GM12878 (cell line): ENCODE measurements around the gene SF3B2. TPM values are rescaled to one million over a fixed set of nuclear protein-coding genes. Genes with fewer than 3 reads are reported as not detected.

Experiments used
- CTCF ChIP-seq, 3 experiments: IDR thresholded peaks in 2 of 3; conservative IDR thresholded peaks in 1 of 3; 2 replicates each; pipeline ENCODE4 v1.5.1; 2011; ENCODE audit warnings: low read depth in 3 of 3, low read length in 3 of 3, mild to moderate bottlenecking in 3 of 3, control low read depth in 2 of 3, moderate library complexity in 2 of 3, inconsistent platforms in 1 of 3, mixed read lengths in 1 of 3; ENCODE audit not compliant: control insufficient read depth in 2 of 3, insufficient read depth in 1 of 3; ENCODE audit errors: extremely low read depth in 1 of 3
- ESRRA ChIP-seq: IDR thresholded peaks from 2 replicates; pipeline ENCODE4 v1.6.1; 2012; ENCODE audit warnings: mild to moderate bottlenecking, low read length, improper control_type of control experiment
- FOXK2 ChIP-seq: fragments of 450-650 bp; IDR thresholded peaks from 2 replicates; pipeline ENCODE4 v1.6.1; 2017; ENCODE audit warnings: mild to moderate bottlenecking, moderate library complexity
- KDM1A ChIP-seq: fragments of 200-600 bp; sonication (generic); IDR thresholded peaks from 2 replicates; pipeline ENCODE4 v1.6.1; 2016; ENCODE audit warnings: borderline replicate concordance
- MAX ChIP-seq: IDR thresholded peaks from 2 replicates; pipeline ENCODE4 v1.6.1; 2012; ENCODE audit warnings: low read depth, low read length, improper control_type of control experiment
- MYC ChIP-seq: IDR thresholded peaks from 2 replicates; pipeline ENCODE4 v1.6.1; 2011; ENCODE audit warnings: mild to moderate bottlenecking, low read length, moderate library complexity, inconsistent platforms; ENCODE audit not compliant: insufficient read depth, insufficient replicate concordance, insufficient read length, severe bottlenecking
- NBN ChIP-seq: fragments of 450-650 bp; IDR thresholded peaks from 2 replicates; pipeline ENCODE4 v1.6.1; 2016
- NFIC ChIP-seq: IDR thresholded peaks from 2 replicates; pipeline ENCODE4 v1.6.1; 2012; ENCODE audit warnings: low read depth, mild to moderate bottlenecking, inconsistent platforms, low read length, moderate library complexity
- NKRF ChIP-seq: fragments of 450-650 bp; conservative IDR thresholded peaks from 2 replicates; pipeline ENCODE4 v1.6.1; 2017; ENCODE audit warnings: mild to moderate bottlenecking, moderate library complexity
- NR2F1 ChIP-seq: fragments of 450-650 bp; conservative IDR thresholded peaks from 2 replicates; pipeline ENCODE4 v1.6.1; 2017; ENCODE audit warnings: mild to moderate bottlenecking
- STAT3 ChIP-seq: IDR thresholded peaks from 2 replicates; pipeline ENCODE4 v1.6.1; 2011; ENCODE audit warnings: low read depth, low read length, improper control_type of control experiment
- TARDBP ChIP-seq: IDR thresholded peaks from 2 replicates; pipeline ENCODE4 v1.6.1; 2016; ENCODE audit warnings: borderline replicate concordance
- ZNF217 ChIP-seq: fragments of 450-650 bp; IDR thresholded peaks from 2 replicates; pipeline ENCODE4 v1.6.1; 2017; ENCODE audit warnings: antibody characterized with exemption, mild to moderate bottlenecking
- ZNF384 ChIP-seq: IDR thresholded peaks from 2 replicates; pipeline ENCODE4 v1.6.1; 2012; ENCODE audit warnings: low read depth, mild to moderate bottlenecking, low read length, improper control_type of control experiment, borderline replicate concordance
- polyA plus RNA-seq, 11 experiments: library from polyadenylated mRNA; depleted of rRNA in 4 of 11; unstranded in 6 of 11; stranded (reverse) in 5 of 11; fragments of >200 nt; fragmentation: Nextera tagmentation in 4 of 11; fragmentation: Illumina TruSeq in 1 of 11; extraction: Ambion mirVana in 4 of 11; extraction: Trizol in 1 of 11; gene quantifications; 1 replicate in 1 of 11; 2 replicates in 10 of 11; pipeline versions ENCODE4 v1.2.1 to v1.2.3, GENCODE V29; 2011 to 2016; ENCODE audit warnings: inconsistent platforms in 2 of 11, missing spikeins in 2 of 11, low read depth in 1 of 11
- total RNA-seq, 4 experiments: library from RNA; depleted of rRNA in 3 of 4; stranded (reverse); fragments of >200 nt in 3 of 4; fragmentation: Illumina TruSeq in 1 of 4; extraction: Trizol in 1 of 4; gene quantifications; 2 replicates each; pipeline versions ENCODE4 v1.2.1 to v1.2.3, GENCODE V29; 2013 to 2021
- TF ChIP-seq, protein P1 (sequence below): fragments of 450-650 bp; IDR thresholded peaks from 2 replicates; pipeline ENCODE4 v1.6.1; 2018; ENCODE audit warnings: mild to moderate bottlenecking, low read depth, moderate library complexity; ENCODE audit not compliant: partially characterized antibody
- TF ChIP-seq, protein P2 (sequence below): IDR thresholded peaks from 2 replicates; pipeline ENCODE4 v1.6.1; 2011; ENCODE audit warnings: mild to moderate bottlenecking, low read depth, low read length, moderate library complexity; ENCODE audit not compliant: insufficient replicate concordance
- TF ChIP-seq, protein P3 (sequence below): IDR thresholded peaks from 2 replicates; pipeline ENCODE4 v1.6.1; 2012; ENCODE audit warnings: low read depth, low read length, improper control_type of control experiment

SF3B2 gene
- total and polyA plus RNA-seq, 10 of the 15 experiments (the other 5 are each of a cell fraction or from before 2014, with no cell fraction given) = 56.3 to 245 (median 144) TPM

DNA sequence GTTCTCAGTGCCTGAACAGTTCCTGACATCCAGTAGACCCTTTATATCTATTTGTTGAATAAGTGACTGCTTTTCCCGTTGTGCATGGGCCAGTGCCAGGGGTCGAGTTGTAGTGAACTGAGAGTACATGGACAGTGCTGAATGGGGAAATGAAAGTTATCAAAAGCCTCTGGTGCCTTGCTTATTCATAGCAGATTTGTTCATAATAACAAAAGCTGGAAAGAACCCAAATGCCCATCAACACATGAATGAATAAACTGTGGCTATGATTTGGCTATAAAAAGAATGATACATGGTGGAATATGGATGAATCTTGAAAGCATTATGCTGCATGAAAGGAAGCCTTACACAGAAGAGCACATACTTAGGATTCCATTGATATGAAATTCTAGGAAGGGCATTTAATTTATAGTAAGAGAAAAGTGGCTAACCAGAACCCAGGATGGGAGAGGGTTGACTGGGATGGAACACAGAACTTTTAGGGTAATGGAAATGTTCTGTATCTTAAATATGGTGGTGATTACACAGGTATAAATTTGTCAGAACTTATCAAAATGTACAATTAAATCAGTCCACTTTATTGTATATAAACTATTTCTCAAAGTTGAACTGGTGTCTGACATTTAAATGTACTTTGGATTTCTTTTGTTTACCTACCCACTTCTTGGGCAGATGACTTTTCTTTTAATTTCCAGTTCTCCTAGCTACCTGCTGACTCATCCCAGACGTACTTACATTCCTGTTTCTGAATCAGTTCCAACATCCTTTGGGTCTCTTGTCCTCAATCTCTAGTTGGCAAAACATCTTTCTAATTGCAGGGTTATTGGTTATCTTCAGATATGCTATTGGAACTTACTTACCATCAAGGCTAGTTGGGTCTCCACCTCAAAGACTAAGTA lies 60.7 kb downstream of the SF3B2 start (continued):
- TF ChIP-seq, protein P1, sequence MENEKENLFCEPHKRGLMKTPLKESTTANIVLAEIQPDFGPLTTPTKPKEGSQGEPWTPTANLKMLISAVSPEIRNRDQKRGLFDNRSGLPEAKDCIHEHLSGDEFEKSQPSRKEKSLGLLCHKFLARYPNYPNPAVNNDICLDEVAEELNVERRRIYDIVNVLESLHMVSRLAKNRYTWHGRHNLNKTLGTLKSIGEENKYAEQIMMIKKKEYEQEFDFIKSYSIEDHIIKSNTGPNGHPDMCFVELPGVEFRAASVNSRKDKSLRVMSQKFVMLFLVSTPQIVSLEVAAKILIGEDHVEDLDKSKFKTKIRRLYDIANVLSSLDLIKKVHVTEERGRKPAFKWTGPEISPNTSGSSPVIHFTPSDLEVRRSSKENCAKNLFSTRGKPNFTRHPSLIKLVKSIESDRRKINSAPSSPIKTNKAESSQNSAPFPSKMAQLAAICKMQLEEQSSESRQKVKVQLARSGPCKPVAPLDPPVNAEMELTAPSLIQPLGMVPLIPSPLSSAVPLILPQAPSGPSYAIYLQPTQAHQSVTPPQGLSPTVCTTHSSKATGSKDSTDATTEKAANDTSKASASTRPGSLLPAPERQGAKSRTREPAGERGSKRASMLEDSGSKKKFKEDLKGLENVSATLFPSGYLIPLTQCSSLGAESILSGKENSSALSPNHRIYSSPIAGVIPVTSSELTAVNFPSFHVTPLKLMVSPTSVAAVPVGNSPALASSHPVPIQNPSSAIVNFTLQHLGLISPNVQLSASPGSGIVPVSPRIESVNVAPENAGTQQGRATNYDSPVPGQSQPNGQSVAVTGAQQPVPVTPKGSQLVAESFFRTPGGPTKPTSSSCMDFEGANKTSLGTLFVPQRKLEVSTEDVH = no peak
- TF ChIP-seq STAT3 (no peak), MYC (no peak), TARDBP (no peak), ZNF384 (no peak), NKRF (no peak; the same call in 1 of the 2 replicates), NBN (no peak), ZNF217 (no peak), NFIC (peak; percentile 88), NR2F1 (peak; percentile 82), FOXK2 (no peak), ESRRA (no peak), MAX (no peak), KDM1A (no peak), CTCF (IDR thresholded peaks at IDR 0.05 in 2 of 3, conservative IDR thresholded peaks at IDR 0.05 in 1 of 3; ENCODE audit: control insufficient read depth in 2 of 3, extremely low read depth in 1 of 3, insufficient read depth in 1 of 3, low read depth in 3 of 3, low read length in 3 of 3) (no peak)
- TF ChIP-seq, protein P2, sequence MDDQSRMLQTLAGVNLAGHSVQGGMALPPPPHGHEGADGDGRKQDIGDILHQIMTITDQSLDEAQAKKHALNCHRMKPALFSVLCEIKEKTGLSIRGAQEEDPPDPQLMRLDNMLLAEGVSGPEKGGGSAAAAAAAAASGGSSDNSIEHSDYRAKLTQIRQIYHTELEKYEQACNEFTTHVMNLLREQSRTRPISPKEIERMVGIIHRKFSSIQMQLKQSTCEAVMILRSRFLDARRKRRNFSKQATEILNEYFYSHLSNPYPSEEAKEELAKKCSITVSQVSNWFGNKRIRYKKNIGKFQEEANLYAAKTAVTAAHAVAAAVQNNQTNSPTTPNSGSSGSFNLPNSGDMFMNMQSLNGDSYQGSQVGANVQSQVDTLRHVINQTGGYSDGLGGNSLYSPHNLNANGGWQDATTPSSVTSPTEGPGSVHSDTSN = no peak
- TF ChIP-seq, protein P3, sequence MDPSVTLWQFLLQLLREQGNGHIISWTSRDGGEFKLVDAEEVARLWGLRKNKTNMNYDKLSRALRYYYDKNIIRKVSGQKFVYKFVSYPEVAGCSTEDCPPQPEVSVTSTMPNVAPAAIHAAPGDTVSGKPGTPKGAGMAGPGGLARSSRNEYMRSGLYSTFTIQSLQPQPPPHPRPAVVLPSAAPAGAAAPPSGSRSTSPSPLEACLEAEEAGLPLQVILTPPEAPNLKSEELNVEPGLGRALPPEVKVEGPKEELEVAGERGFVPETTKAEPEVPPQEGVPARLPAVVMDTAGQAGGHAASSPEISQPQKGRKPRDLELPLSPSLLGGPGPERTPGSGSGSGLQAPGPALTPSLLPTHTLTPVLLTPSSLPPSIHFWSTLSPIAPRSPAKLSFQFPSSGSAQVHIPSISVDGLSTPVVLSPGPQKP = no peak
